ENCODE data around the gene SPATA46.

The SPATA46 gene

DNA sequence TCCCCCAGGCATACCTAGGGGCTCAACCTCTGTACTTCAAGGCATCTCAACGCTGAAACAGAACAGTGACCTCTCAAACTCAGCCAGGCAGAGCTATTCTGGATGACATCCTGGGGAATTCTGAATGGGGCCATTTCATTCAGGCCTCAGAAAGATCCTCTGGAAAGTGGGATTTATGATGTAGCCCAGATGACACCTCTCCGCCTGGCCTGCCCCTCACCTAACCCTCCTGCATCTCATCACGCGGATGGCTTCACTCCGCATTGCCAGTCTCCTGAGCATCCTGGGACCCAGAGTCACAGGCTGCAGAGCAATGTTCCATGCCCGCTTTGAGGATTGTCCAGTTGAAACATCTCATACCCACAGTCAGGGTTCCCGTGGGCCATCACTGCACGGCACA, 1.2 kb downstream of the SPATA46 start:
- no peak for TF ChIP-seq ARNT (IDR thresholded peaks at IDR 0.05)
- no peak for TF ChIP-seq SUZ12 (IDR thresholded peaks at IDR 0.05)
- no peak for TF ChIP-seq CTBP1 (IDR thresholded peaks at IDR 0.05; ENCODE audit: borderline replicate concordance)
- no peak for TF ChIP-seq LEF1 (IDR thresholded peaks at IDR 0.05; ENCODE audit: borderline replicate concordance)
- TF ChIP-seq FOXA1 (IDR thresholded peaks at IDR 0.05), result no peak
- TF ChIP-seq HDGF (IDR thresholded peaks at IDR 0.05; ENCODE audit: borderline replicate concordance), result no peak
- TF ChIP-seq SP1 (IDR thresholded peaks at IDR 0.05), result no peak
- no peak for TF ChIP-seq ELF4 (IDR thresholded peaks at IDR 0.05)
- no peak for TF ChIP-seq L3MBTL2 (conservative IDR thresholded peaks at IDR 0.05)
- TF ChIP-seq ZNF384 (IDR thresholded peaks at IDR 0.05), result no peak
- TF ChIP-seq, protein P1, sequence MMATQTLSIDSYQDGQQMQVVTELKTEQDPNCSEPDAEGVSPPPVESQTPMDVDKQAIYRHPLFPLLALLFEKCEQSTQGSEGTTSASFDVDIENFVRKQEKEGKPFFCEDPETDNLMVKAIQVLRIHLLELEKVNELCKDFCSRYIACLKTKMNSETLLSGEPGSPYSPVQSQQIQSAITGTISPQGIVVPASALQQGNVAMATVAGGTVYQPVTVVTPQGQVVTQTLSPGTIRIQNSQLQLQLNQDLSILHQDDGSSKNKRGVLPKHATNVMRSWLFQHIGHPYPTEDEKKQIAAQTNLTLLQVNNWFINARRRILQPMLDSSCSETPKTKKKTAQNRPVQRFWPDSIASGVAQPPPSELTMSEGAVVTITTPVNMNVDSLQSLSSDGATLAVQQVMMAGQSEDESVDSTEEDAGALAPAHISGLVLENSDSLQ (IDR thresholded peaks at IDR 0.05), result no peak
- POLR2A ChIA-PET, result no interaction called here
- CTCF ChIA-PET, result no interaction called here
- no peak for DNase-seq (ENCODE audit: extremely low spot score)

DNA sequence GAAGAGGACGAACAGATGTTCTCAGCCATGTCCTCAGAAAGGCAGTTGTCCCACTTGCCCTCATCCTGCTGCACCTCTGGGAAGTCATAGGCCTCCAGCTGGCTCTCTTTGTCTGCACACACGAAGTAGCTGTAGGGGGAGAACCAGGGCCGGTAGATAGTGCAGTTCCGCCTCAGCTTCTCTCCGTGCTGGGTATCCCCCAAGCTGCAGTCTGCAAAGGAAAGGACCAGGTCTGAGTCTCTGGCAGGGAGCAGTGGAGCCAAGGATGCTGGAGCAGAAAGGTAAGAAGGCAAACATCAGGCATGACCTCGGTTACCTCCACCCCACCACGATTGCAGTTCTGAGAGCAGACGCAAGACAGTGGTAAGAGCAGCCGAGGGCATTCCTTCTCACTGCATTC, 2.2 kb downstream of the SPATA46 start:
- POLR2A ChIA-PET, result no interaction called here
- DNase-seq (ENCODE audit: extremely low spot score), result no peak
- CTCF ChIA-PET, result no interaction called here
- TF ChIP-seq SP1 (IDR thresholded peaks at IDR 0.05) (no peak), FOXK2 (IDR thresholded peaks at IDR 0.05) (no peak), TARDBP (IDR thresholded peaks at IDR 0.05) (no peak), ZNF384 (IDR thresholded peaks at IDR 0.05) (no peak)
- TF ChIP-seq, protein P1 (IDR thresholded peaks at IDR 0.05), result no peak

DNA sequence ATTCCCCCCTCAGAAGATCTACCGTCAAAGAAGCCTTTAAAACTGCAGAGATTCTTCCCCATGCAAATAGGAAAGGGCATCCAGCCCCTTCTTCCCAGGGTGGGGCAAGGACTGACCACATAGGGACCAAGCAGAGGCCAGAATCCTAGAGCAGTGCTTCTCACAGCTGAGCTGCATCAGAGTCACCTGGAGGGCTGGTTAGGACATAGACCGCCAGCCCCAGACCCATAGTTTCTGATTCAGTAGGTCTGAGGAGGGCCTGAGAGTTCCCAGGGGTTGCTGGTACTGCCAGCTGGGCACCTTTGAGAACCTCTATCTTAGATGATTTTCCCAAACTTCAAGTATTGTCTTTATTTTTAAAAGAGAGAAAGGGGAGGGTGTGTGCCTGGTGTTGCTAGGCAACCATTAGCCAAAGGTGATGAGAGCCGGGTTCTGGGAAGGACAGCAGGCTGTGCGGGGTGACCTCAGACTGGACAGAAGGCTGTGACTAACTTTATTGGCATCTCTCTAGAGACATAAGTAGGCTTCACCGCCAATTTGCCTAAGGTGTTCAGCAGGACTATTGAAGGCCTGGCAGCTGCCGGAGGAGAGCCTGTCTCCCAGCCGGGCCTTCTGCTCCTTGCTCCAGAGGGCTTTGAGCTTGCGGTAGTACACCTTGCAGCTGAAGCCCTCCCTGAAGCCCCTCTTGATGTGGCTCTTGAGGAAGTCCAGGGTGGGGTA, 3.0 kb downstream of the SPATA46 start:
- ChIA-PET CTCF (no interaction called here), POLR2A (no interaction called here)
- TF ChIP-seq CTBP1 (IDR thresholded peaks at IDR 0.05; ENCODE audit: borderline replicate concordance), result no peak
- TF ChIP-seq SP1 (IDR thresholded peaks at IDR 0.05), result no peak
- no peak for TF ChIP-seq FOXA1 (IDR thresholded peaks at IDR 0.05)
- TF ChIP-seq ARNT (IDR thresholded peaks at IDR 0.05), result no peak
- TF ChIP-seq NFRKB (IDR thresholded peaks at IDR 0.05), result no peak
- no peak for DNase-seq (ENCODE audit: extremely low spot score)

DNA sequence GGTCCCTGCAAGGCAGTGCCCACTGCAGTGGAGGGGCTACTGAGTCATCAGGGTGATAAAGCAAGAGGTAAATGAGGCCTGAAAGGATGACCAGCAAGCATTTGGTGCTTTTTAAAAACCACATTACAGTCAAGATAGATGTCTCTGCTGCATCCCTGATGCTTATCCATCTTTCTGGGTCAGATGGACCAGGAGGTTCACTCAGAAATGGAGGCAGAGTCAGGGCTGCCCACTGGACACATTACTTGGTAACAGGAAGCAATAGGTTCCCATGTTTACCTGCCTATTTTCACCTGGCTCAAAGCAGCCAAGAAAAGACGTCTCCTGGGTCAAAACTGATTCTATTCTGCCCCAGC, 3.6 kb downstream of the SPATA46 start:
- DNase-seq (ENCODE audit: extremely low spot score), result no peak
- POLR2A ChIA-PET, result no interaction called here
- TF ChIP-seq SP1 (IDR thresholded peaks at IDR 0.05), result no peak
- no peak for TF ChIP-seq ELF4 (IDR thresholded peaks at IDR 0.05)
- no peak for TF ChIP-seq NFRKB (IDR thresholded peaks at IDR 0.05)
- no peak for TF ChIP-seq ARNT (IDR thresholded peaks at IDR 0.05)
- no peak for TF ChIP-seq BHLHE40 (IDR thresholded peaks at IDR 0.05; ENCODE audit: borderline replicate concordance)
- no peak for TF ChIP-seq ZNF384 (IDR thresholded peaks at IDR 0.05)
- CTCF ChIA-PET, result no interaction called here

DNA sequence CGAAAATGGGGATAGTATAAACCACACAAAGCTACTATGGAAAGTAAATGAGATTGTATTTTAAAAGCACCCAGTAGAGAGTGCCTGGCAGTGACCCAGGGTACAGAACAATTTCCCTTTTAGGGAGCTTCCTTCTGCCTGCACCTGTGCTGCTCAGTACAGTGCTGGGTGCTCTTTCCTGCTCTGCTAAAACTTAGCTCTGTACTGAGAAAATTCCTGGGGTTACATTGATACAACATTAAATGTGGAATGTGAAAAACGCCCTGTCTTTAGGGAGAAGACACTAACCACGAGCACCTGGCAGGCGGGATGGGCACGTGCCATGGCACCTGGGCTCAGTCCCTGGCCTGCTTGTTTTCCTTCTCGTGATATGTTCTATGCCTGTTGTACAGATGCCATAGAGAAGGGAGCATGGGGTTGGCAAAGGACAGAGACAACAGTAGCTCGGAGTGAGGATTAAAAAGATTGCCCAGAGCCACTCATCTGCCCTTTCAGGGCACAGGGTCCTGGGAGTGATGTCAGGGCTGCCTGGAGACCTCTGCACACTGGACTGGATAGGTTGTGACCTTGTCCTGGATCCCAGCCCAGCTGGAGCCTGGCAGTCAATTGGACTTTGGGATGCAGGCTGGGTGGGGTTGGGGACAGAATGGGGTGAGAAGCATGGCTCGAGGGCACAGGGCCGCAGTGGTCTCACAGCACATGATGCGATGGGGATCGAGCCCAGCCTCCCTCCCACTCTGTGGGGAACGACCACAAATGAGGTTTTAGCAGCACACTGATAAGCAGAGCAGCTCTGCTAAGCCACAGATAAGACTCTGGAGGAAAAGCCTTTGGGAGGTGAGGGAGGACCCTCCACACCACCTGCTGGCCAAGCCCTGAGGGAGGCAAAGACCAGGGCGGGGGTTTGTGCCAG, 4.2 kb downstream of the SPATA46 start:
- no peak for TF ChIP-seq FOXK2 (IDR thresholded peaks at IDR 0.05)
- TF ChIP-seq ARNT (IDR thresholded peaks at IDR 0.05), result no peak
- TF ChIP-seq, protein P1 (IDR thresholded peaks at IDR 0.05), result no peak
- ChIA-PET CTCF (interaction anchor here (0.9 kb wide), 1 partner anchor 15 kb away, joined by 3 read pairs; no protein-coding TSS in a partner anchor), POLR2A (no interaction called here)
- no peak for DNase-seq (ENCODE audit: extremely low spot score)

DNA sequence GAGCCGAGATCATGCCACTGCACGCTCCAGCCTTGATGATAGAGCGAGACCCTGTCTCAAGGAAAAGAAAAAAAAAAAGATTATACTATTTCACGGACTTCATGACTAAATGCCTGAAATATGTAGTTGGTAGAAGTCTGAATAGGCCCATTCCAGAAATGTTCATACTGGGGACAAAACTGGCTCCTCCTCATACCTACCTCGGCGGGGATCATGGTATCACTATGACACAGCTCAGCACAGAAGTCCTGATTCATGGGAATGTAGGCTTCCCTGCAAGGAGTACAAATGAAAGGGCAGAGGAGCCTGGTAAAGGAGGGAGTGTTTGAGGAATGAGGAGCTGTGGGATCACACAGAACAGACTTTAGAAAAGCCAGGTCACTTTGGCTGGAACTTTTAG, 5.0 kb downstream of the SPATA46 start:
- ChIA-PET CTCF (interaction anchor here (0.9 kb wide), 1 partner anchor 14 kb away, joined by 3 read pairs; no protein-coding TSS in a partner anchor), POLR2A (no interaction called here)
- DNase-seq (ENCODE audit: extremely low spot score), result no peak
- TF ChIP-seq BHLHE40 (IDR thresholded peaks at IDR 0.05; ENCODE audit: borderline replicate concordance), result no peak
- no peak for TF ChIP-seq SUZ12 (IDR thresholded peaks at IDR 0.05)
- no peak for TF ChIP-seq NFRKB (IDR thresholded peaks at IDR 0.05)
- TF ChIP-seq ELF4 (IDR thresholded peaks at IDR 0.05), result no peak
- TF ChIP-seq L3MBTL2 (conservative IDR thresholded peaks at IDR 0.05), result no peak
- TF ChIP-seq FOXA1 (IDR thresholded peaks at IDR 0.05), result no peak
- TF ChIP-seq CTBP1 (IDR thresholded peaks at IDR 0.05; ENCODE audit: borderline replicate concordance), result no peak
- no peak for TF ChIP-seq HDGF (IDR thresholded peaks at IDR 0.05; ENCODE audit: borderline replicate concordance)
- TF ChIP-seq ARNT (IDR thresholded peaks at IDR 0.05), result no peak
- no peak for TF ChIP-seq FOXK2 (IDR thresholded peaks at IDR 0.05)
- no peak for TF ChIP-seq FOXM1 (IDR thresholded peaks at IDR 0.05; ENCODE audit: borderline replicate concordance)
- no peak for TF ChIP-seq LEF1 (IDR thresholded peaks at IDR 0.05; ENCODE audit: borderline replicate concordance)
- TF ChIP-seq TARDBP (IDR thresholded peaks at IDR 0.05), result no peak
- no peak for TF ChIP-seq ZNF384 (IDR thresholded peaks at IDR 0.05)
- no peak for TF ChIP-seq SP1 (IDR thresholded peaks at IDR 0.05)
- TF ChIP-seq, protein P1 (IDR thresholded peaks at IDR 0.05), result no peak
